A673 (cell line): ENCODE measurements around the gene CNPY4. TPM values are rescaled to one million over a fixed set of nuclear protein-coding genes. Genes with fewer than 3 reads are reported as not detected.

Source experiments
- BruUV-seq: library from RNA; stranded (reverse); fragments of 400-500 nt; replicated peaks from 2 replicates; lab custom pipeline; 2021; lab: Mats Ljungman, UMichigan
- CTCF ChIA-PET: fragments of 300-600 bp; sonication (Branson Sonifier 250); formaldehyde crosslinking; loops from one replicate; lab custom pipeline; 2022; ENCODE audit warnings: antibody characterized with exemption; lab: Charles Lee
- POLR2A ChIA-PET: fragments of 300-600 bp; sonication (Branson Sonifier 250); formaldehyde crosslinking; loops from one replicate; lab custom pipeline; 2022; ENCODE audit warnings: antibody characterized with exemption; ENCODE audit not compliant: low non-redundant PET; lab: Charles Lee
- DNase-seq: peaks from one replicate; pipeline ENCODE4 v3.0.0-alpha.2; 2015; ENCODE audit warnings: low spot score
- H3K27ac ChIP-seq: fragments of 200-600 bp; sonication (generic); 2 replicates; pipeline ENCODE4 v1.5.1; 2016; ENCODE audit warnings: mixed run types, low read depth, mild to moderate bottlenecking, mixed read lengths, antibody characterized with exemption, low read length; ENCODE audit not compliant: poor library complexity, severe bottlenecking
- H3K27me3 ChIP-seq: fragments of 200-600 bp; sonication (generic); replicated peaks from 2 replicates; pipeline ENCODE4 v1.6.1; 2017; ENCODE audit warnings: mixed run types, low read depth, mild to moderate bottlenecking, mixed read lengths, antibody characterized with exemption, low read length; ENCODE audit not compliant: insufficient read depth, poor library complexity
- H3K36me3 ChIP-seq: fragments of 200-600 bp; sonication (generic); 2 replicates; pipeline ENCODE4 v1.6.1; 2016; ENCODE audit warnings: mixed run types, mild to moderate bottlenecking, mixed read lengths, antibody characterized with exemption, low read length; ENCODE audit not compliant: insufficient read depth, poor library complexity, severe bottlenecking
- H3K4me1 ChIP-seq: fragments of 200-600 bp; sonication (generic); 2 replicates; pipeline ENCODE4 v1.6.1; 2017; ENCODE audit warnings: mixed run types, mild to moderate bottlenecking, mixed read lengths, antibody characterized with exemption, low read length; ENCODE audit not compliant: insufficient read depth, poor library complexity, severe bottlenecking
- H3K4me3 ChIP-seq: fragments of 200-600 bp; sonication (generic); 2 replicates; pipeline ENCODE4 v1.5.1; 2016; ENCODE audit warnings: low read depth, mixed run types, mild to moderate bottlenecking, mixed read lengths, low read length; ENCODE audit not compliant: poor library complexity, severe bottlenecking
- H3K9me3 ChIP-seq: fragments of 200-600 bp; sonication (generic); 2 replicates; pipeline ENCODE4 v1.6.1; 2016; ENCODE audit warnings: mixed run types, low read depth, mild to moderate bottlenecking, mixed read lengths, antibody characterized with exemption, low read length; ENCODE audit not compliant: poor library complexity, severe bottlenecking
- EZH2 ChIP-seq: fragments of 200-600 bp; sonication (generic); IDR thresholded peaks from 2 replicates; pipeline ENCODE4 v1.6.1; 2017; ENCODE audit warnings: borderline replicate concordance, low read depth, mild to moderate bottlenecking, mixed read lengths, antibody characterized with exemption, low read length; ENCODE audit not compliant: poor library complexity, severe bottlenecking
- intact Hi-C: fragments of 100-400 bp; cut with micrococcal nuclease; formaldehyde crosslinking; loops from one replicate; pipeline ENCODE4 v1.10.0; 2022; ENCODE audit not compliant: unreplicated experiment
- total RNA-seq: library from RNA; stranded (reverse); gene quantifications from 2 replicates; pipeline ENCODE4 v1.2.3, GENCODE V29; 2021
- TF ChIP-seq, protein P1 (sequence below): fragments of 300-800, 200-600 bp; sonication (generic); conservative IDR thresholded peaks from 2 replicates; pipeline ENCODE4 v1.5.1; 2017; ENCODE audit warnings: low read depth, mild to moderate bottlenecking, antibody characterized with exemption, low read length, moderate library complexity, mixed read lengths

Gene CNPY4
- total RNA-seq, 1 experiment from 2014 or later = 20.2 TPM

- Histone ChIP-seq H3K4me1 (peaks cover 40% of the 10 kb centered on the region), H3K27me3 (no peaks in the 10 kb centered on the region), H3K9me3 (no peaks in the 10 kb centered on the region), H3K4me3 (no peak overlapping the region), H3K36me3 (peaks cover 66% of the 10 kb centered on the region), H3K27ac (peak overlapping the region; percentile 24)
- BruUV-seq = TSS peak; percentile 75
- POLR2A ChIA-PET = interaction anchor here (0.6 kb wide), 1 partner anchor 580 kb away, joined by 26 read pairs; no protein-coding TSS in a partner anchor
- TF ChIP-seq EZH2 = no peak
- TF ChIP-seq, protein P1, sequence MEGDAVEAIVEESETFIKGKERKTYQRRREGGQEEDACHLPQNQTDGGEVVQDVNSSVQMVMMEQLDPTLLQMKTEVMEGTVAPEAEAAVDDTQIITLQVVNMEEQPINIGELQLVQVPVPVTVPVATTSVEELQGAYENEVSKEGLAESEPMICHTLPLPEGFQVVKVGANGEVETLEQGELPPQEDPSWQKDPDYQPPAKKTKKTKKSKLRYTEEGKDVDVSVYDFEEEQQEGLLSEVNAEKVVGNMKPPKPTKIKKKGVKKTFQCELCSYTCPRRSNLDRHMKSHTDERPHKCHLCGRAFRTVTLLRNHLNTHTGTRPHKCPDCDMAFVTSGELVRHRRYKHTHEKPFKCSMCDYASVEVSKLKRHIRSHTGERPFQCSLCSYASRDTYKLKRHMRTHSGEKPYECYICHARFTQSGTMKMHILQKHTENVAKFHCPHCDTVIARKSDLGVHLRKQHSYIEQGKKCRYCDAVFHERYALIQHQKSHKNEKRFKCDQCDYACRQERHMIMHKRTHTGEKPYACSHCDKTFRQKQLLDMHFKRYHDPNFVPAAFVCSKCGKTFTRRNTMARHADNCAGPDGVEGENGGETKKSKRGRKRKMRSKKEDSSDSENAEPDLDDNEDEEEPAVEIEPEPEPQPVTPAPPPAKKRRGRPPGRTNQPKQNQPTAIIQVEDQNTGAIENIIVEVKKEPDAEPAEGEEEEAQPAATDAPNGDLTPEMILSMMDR = no peak
- DNase-seq = peak; percentile 66
- intact Hi-C loops = no loop called here
- CTCF ChIA-PET = no interaction called here
Observed at GRCh38 chr7:100091411-100092181, 27.8 kb upstream of the CNPY4 start.

DNA sequence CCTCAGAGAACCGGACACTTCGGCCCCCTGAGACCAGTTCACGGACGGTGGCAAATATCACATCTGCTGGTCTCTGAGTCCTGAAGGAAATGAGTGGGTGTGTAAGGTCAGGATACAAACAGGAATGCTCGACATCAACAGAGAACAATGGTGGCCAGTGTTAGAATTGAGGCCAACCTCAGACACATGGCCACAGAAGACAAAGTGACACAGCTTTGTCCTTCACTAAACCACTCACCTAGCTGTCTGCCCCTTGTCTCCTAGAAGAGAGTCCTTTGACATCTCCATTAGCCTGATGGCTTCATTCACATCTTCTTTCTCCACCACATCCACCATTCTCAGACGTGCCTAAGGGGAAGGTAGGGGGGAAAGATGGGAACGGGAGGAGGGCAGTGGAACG lies 26.4 kb upstream of the CNPY4 start:
- Histone ChIP-seq H3K4me3 (no peak overlapping the region), H3K9me3 (no peaks in the 10 kb centered on the region), H3K4me1 (peaks cover 26% of the 10 kb centered on the region), H3K27ac (no peak overlapping the region), H3K27me3 (no peaks in the 10 kb centered on the region), H3K36me3 (peaks cover 80% of the 10 kb centered on the region)
- BruUV-seq = no TSS peak
- DNase-seq = no peak
- TF ChIP-seq EZH2 = no peak
- TF ChIP-seq, protein P1 = no peak
- CTCF ChIA-PET = no interaction called here
- intact Hi-C loops = no loop called here
- POLR2A ChIA-PET = interaction anchor here (0.6 kb wide), 2 partner anchors 63 to 99 kb away, joined by 3 to 4 read pairs; no protein-coding TSS in a partner anchor

DNA sequence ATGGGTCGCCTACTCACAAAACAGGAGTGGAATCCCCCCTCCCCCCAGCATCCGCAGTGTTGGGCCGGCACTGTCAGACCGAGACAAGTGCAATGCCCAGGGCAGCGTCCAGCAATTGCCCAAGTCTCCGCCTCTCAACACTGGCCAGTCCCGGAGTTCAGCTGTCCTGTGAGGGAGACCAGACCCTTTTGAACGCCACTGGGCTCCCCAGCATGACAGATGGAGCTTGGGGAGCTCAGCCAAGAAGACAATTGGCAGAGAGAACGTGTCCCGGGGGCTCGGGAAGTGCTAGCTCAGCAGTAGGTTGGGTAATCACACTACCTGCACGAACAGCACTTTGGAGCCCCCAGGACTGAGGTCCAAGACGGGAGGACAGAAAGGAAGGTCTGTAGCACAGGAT lies 25.9 kb upstream of the CNPY4 start:
- no peaks in the 10 kb centered on the region for H3K27me3 ChIP-seq
- H3K9me3 ChIP-seq = no peaks in the 10 kb centered on the region
- H3K4me3 ChIP-seq = no peak overlapping the region
- H3K4me1 ChIP-seq = peaks cover 21% of the 10 kb centered on the region
- H3K36me3 ChIP-seq = peaks cover 85% of the 10 kb centered on the region
- ChIA-PET CTCF (no interaction called here), POLR2A (interaction anchor here (0.7 kb wide), 1 partner anchor 213 kb away, joined by 3 read pairs; no protein-coding TSS in a partner anchor)
- no peak for DNase-seq
- TF ChIP-seq, protein P1 = no peak
- no peak for TF ChIP-seq EZH2
- intact Hi-C loops = no loop called here
- no TSS peak for BruUV-seq
- peak overlapping the region; percentile 17 for H3K27ac ChIP-seq
